ENCODE measurements around the gene PRKCG. TPM values are rescaled to one million over a fixed set of nuclear protein-coding genes. Genes with fewer than 3 reads are reported as not detected.

Gene PRKCG
- total RNA-seq, 1 experiment from 2014 or later, result 5.9 TPM

GRCh38 chr19:53892301-53892980, 10.4 kb downstream of the PRKCG start:
- intact Hi-C loops (cut with micrococcal nuclease; ENCODE audit: unreplicated experiment), result loop anchor here (5.0 kb wide), 1 partner anchor 85 kb away; no protein-coding TSS in a partner anchor
- H3K36me3 ChIP-seq (ENCODE audit: low read depth), result no peaks in the 10 kb centered on the region
- peaks cover 30% of the 10 kb centered on the region for H3F3A ChIP-seq (ENCODE audit: insufficient read depth, low read depth)
- H4K20me1 ChIP-seq (ENCODE audit: insufficient read depth), result no peaks in the 10 kb centered on the region
- H3K4me1 ChIP-seq (replicated peaks; ENCODE audit: insufficient read depth), result peaks cover 23% of the 10 kb centered on the region
- no peak overlapping the region for H3K4me3 ChIP-seq
- H2AFZ ChIP-seq, result no peak overlapping the region
- no TSS peak for BruUV-seq (replicated peaks)
- ChIA-PET CTCF (no interaction called here), POLR2A (ENCODE audit: unreplicated experiment) (interaction anchor here (0.6 kb wide), 1 partner anchor 1557 kb away, joined by 8 read pairs; no protein-coding TSS in a partner anchor)
- no peaks in the 10 kb centered on the region for H3K27me3 ChIP-seq (ENCODE audit: insufficient read depth, low read depth)
- no peaks in the 10 kb centered on the region for H3K9me2 ChIP-seq (ENCODE audit: insufficient read depth)
- H3K9me3 ChIP-seq (ENCODE audit: insufficient read depth, low read depth), result no peaks in the 10 kb centered on the region
- H3K79me2 ChIP-seq (ENCODE audit: low read depth), result no peaks in the 10 kb centered on the region
- TF ChIP-seq EZH2 (IDR thresholded peaks at IDR 0.05; ENCODE audit: low read depth), result no peak
- TF ChIP-seq, protein P1, sequence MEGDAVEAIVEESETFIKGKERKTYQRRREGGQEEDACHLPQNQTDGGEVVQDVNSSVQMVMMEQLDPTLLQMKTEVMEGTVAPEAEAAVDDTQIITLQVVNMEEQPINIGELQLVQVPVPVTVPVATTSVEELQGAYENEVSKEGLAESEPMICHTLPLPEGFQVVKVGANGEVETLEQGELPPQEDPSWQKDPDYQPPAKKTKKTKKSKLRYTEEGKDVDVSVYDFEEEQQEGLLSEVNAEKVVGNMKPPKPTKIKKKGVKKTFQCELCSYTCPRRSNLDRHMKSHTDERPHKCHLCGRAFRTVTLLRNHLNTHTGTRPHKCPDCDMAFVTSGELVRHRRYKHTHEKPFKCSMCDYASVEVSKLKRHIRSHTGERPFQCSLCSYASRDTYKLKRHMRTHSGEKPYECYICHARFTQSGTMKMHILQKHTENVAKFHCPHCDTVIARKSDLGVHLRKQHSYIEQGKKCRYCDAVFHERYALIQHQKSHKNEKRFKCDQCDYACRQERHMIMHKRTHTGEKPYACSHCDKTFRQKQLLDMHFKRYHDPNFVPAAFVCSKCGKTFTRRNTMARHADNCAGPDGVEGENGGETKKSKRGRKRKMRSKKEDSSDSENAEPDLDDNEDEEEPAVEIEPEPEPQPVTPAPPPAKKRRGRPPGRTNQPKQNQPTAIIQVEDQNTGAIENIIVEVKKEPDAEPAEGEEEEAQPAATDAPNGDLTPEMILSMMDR (conservative IDR thresholded peaks at IDR 0.05), result no peak
- no peak overlapping the region for H3K27ac ChIP-seq
- no peak overlapping the region for H3K4me2 ChIP-seq
- DNase-seq, result no peak

DNA sequence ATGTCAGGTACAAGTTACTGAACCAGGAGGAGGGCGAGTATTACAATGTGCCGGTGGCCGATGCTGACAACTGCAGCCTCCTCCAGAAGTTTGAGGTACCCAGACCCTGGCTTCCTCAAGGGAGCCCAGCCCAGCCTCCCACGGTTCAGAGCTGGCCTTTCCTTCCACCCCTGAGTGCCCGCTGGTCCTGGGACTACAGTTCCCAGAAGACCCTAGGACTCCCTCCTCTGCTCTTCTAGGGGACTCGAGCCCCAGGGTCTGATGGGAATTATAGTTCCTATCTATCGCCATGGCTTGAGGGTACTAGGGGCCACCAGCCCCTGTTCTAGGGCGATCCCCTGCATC, 11.0 kb downstream of the PRKCG start:
- no peak overlapping the region for H3K4me2 ChIP-seq
- intact Hi-C loops (cut with micrococcal nuclease; ENCODE audit: unreplicated experiment), result loop anchor here (5.0 kb wide), 1 partner anchor 84 kb away; no protein-coding TSS in a partner anchor
- H4K20me1 ChIP-seq (ENCODE audit: insufficient read depth), result no peaks in the 10 kb centered on the region
- H2AFZ ChIP-seq, result no peak overlapping the region
- BruUV-seq (replicated peaks), result no TSS peak
- no peaks in the 10 kb centered on the region for H3K36me3 ChIP-seq (ENCODE audit: low read depth)
- H3K79me2 ChIP-seq (ENCODE audit: low read depth), result no peaks in the 10 kb centered on the region
- H3K27ac ChIP-seq, result no peak overlapping the region
- no peak for DNase-seq
- CTCF ChIA-PET, result no interaction called here
- no peak overlapping the region for H3K4me3 ChIP-seq
- H3K9me3 ChIP-seq (ENCODE audit: insufficient read depth, low read depth), result no peaks in the 10 kb centered on the region
- H3K4me1 ChIP-seq (replicated peaks; ENCODE audit: insufficient read depth), result peaks cover 23% of the 10 kb centered on the region
- peaks cover 27% of the 10 kb centered on the region for H3F3A ChIP-seq (ENCODE audit: insufficient read depth, low read depth)
- no peaks in the 10 kb centered on the region for H3K9me2 ChIP-seq (ENCODE audit: insufficient read depth)
- POLR2A ChIA-PET (ENCODE audit: unreplicated experiment), result no interaction called here
- TF ChIP-seq, protein P1 (conservative IDR thresholded peaks at IDR 0.05), result no peak
- TF ChIP-seq EZH2 (IDR thresholded peaks at IDR 0.05; ENCODE audit: low read depth), result no peak
- H3K27me3 ChIP-seq (ENCODE audit: insufficient read depth, low read depth), result no peaks in the 10 kb centered on the region

DNA sequence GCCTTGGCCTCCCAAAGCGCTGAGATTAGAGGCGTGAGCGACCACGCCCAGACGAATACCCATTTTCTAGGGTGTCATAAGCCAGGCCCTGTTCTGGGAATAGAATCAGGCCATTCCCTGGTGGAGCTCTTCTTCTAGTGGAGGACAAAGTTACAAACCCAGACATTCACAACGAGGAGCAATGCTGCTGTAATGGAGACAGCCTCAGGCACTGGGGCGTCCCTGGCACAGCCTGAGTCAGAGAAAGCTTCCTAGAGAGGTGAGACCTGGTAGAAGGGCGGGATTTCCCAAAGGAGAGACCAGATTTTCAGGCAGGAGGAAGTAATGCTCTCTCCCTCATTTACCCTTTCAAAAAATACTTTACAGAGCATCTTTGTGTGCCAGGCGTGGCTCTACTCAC, 12.7 kb downstream of the PRKCG start:
- Histone ChIP-seq H3K9me3 (ENCODE audit: insufficient read depth, low read depth) (no peaks in the 10 kb centered on the region), H3K79me2 (ENCODE audit: low read depth) (no peaks in the 10 kb centered on the region), H3K27me3 (ENCODE audit: insufficient read depth, low read depth) (no peaks in the 10 kb centered on the region), H3K4me2 (peak overlapping the region; percentile 21; the same call in 1 of the 2 replicates), H3F3A (ENCODE audit: insufficient read depth, low read depth) (peaks cover 20% of the 10 kb centered on the region), H3K27ac (peak overlapping the region; percentile 20), H4K20me1 (ENCODE audit: insufficient read depth) (no peaks in the 10 kb centered on the region), H3K4me3 (no peak overlapping the region), H2AFZ (no peak overlapping the region), H3K4me1 (replicated peaks; ENCODE audit: insufficient read depth) (peaks cover 17% of the 10 kb centered on the region), H3K9me2 (ENCODE audit: insufficient read depth) (no peaks in the 10 kb centered on the region), H3K36me3 (ENCODE audit: low read depth) (no peaks in the 10 kb centered on the region)
- CTCF ChIA-PET, result no interaction called here
- DNase-seq, result peak; percentile 64 to 89
- no TSS peak for BruUV-seq (replicated peaks)
- TF ChIP-seq EZH2 (IDR thresholded peaks at IDR 0.05; ENCODE audit: low read depth), result no peak
- TF ChIP-seq, protein P1 (conservative IDR thresholded peaks at IDR 0.05), result no peak
- intact Hi-C loops (cut with micrococcal nuclease; ENCODE audit: unreplicated experiment), result loop anchor here (5.0 kb wide), 1 partner anchor 83 kb away; no protein-coding TSS in a partner anchor
- POLR2A ChIA-PET (ENCODE audit: unreplicated experiment), result interaction anchor here (0.6 kb wide), 1 partner anchor 15 kb away, joined by 3 read pairs; no protein-coding TSS in a partner anchor
